HepG2 (cell line): Measurements from ENCODE around the gene TSC22D3. TPM values are rescaled to one million over a fixed set of nuclear protein-coding genes. Genes with fewer than 3 reads are reported as not detected.

ENCODE experiments used
- ATAC-seq: fragments of 200-7000 bp; cut with Tn5 transposase; 3 replicates; pipeline ENCODE4 v1.9.1; 2020; ENCODE audit warnings: mild to moderate bottlenecking, moderate library complexity
- BruUV-seq: library from RNA; stranded (reverse); fragments of 400-500 nt; replicated peaks from 2 replicates; lab custom pipeline; 2021; lab: Mats Ljungman, UMichigan
- CTCF ChIA-PET: fragments of 300-600 bp; formaldehyde crosslinking; extraction: SDS; loops from one replicate; lab custom pipeline; 2021; ENCODE audit warnings: low total read pairs, inconsistent platforms, low intra/inter-chr PET ratio; lab: Yijun Ruan, JAX
- POLR2A ChIA-PET: fragments of 350-600 bp; sonication (Branson Sonifier 250); formaldehyde crosslinking; loops from one replicate; lab custom pipeline; 2020; ENCODE audit warnings: antibody characterized with exemption, inconsistent platforms; lab: Yijun Ruan, JAX
- DNase-seq: peaks from one replicate; pipeline ENCODE4 v3.0.0-alpha.2; 2015; ENCODE audit warnings: low spot score
- FAIRE-seq: peaks from 3 replicates; lab custom pipeline; 2011; peaks lifted over from hg19 to GRCh38; lab: Jason Lieb, UNC
- H2AFZ ChIP-seq: one replicate; pipeline ENCODE4 v1.6.1; 2011; ENCODE audit warnings: low read length, inconsistent platforms
- H3K27ac ChIP-seq: fragments of 300-600 bp; 3 replicates; pipeline ENCODE4 v1.8.0; 2011; ENCODE audit warnings: mixed run types, mild to moderate bottlenecking, mixed read lengths, low read length, inconsistent platforms; ENCODE audit not compliant: insufficient read depth; ENCODE audit errors: extremely low read length
- H3K27me3 ChIP-seq, 2 experiments: fragments of 200-600 bp in 1 of 2; 2 replicates in 1 of 2; 3 replicates in 1 of 2; pipeline versions ENCODE4 v1.6.0 to v1.8.0; 2011; ENCODE audit warnings: low read length in 2 of 2, mild to moderate bottlenecking in 2 of 2, moderate library complexity in 2 of 2, inconsistent platforms in 1 of 2; ENCODE audit not compliant: insufficient read depth in 2 of 2, control insufficient read depth in 1 of 2
- H3K36me3 ChIP-seq, 2 experiments: fragments of 200-600 bp in 1 of 2; replicated peaks in 1 of 2; 2 replicates in 1 of 2; 3 replicates in 1 of 2; pipeline versions ENCODE4 v1.5.1 to v1.8.0; 2011; ENCODE audit warnings: low read length in 2 of 2, inconsistent platforms in 1 of 2; ENCODE audit not compliant: insufficient read depth in 2 of 2, control insufficient read depth in 1 of 2
- H3K4me1 ChIP-seq: 2 replicates; pipeline ENCODE4 v1.5.1; 2012; ENCODE audit warnings: low read length, inconsistent platforms; ENCODE audit not compliant: insufficient read depth
- H3K4me2 ChIP-seq: 2 replicates; pipeline ENCODE4 v1.6.0; 2011; ENCODE audit warnings: low read depth, low read length, inconsistent platforms
- H3K4me3 ChIP-seq, 3 experiments: fragments of 200-600 bp in 1 of 3; sonication (generic), shearing (Covaris generic) in 1 of 3; replicated peaks in 1 of 3; 2 replicates each; pipeline ENCODE4 v1.5.1; 2011 to 2016; ENCODE audit warnings: low read length in 3 of 3, inconsistent platforms in 2 of 3, low read depth in 2 of 3, mild to moderate bottlenecking in 2 of 3, control low read depth in 1 of 3, mixed read lengths in 1 of 3; ENCODE audit not compliant: insufficient read depth in 1 of 3
- H3K79me2 ChIP-seq: one replicate; pipeline ENCODE4 v1.6.1; 2011; ENCODE audit warnings: low read length, inconsistent platforms; ENCODE audit not compliant: insufficient read depth
- H3K9ac ChIP-seq: 2 replicates; pipeline ENCODE4 v1.6.0; 2011; ENCODE audit warnings: mild to moderate bottlenecking, low read depth, low read length, inconsistent platforms; ENCODE audit not compliant: insufficient read depth
- H3K9me3 ChIP-seq: 2 replicates; pipeline ENCODE4 v1.5.1; 2012; ENCODE audit warnings: mild to moderate bottlenecking, low read length
- H4K20me1 ChIP-seq: 2 replicates; pipeline ENCODE4 v1.6.0; 2011; ENCODE audit warnings: inconsistent platforms, mild to moderate bottlenecking, low read length, moderate library complexity; ENCODE audit not compliant: insufficient read depth
- ATF7-NPFF ChIP-seq: sonication (generic); formaldehyde crosslinking; IDR thresholded peaks from 2 replicates; pipeline ENCODE4 v1.8.1; 2023; ENCODE audit warnings: mild to moderate bottlenecking, low read depth, missing genetic modification reagents, moderate library complexity
- CCDC6 ChIP-seq: sonication (generic); formaldehyde crosslinking; IDR thresholded peaks from 2 replicates; pipeline ENCODE4 v1.8.1; 2022; ENCODE audit warnings: mild to moderate bottlenecking, missing genetic modification reagents, moderate library complexity
- HMG20B ChIP-seq: conservative IDR thresholded peaks from 2 replicates; pipeline ENCODE4 v1.6.1; 2016; ENCODE audit warnings: missing genetic modification reagents, missing compliant biosample characterization
- IRX3 ChIP-seq: sonication (generic); formaldehyde crosslinking; IDR thresholded peaks from 2 replicates; pipeline ENCODE4 v1.8.1; 2023; ENCODE audit warnings: mild to moderate bottlenecking, low read depth, missing genetic modification reagents, borderline replicate concordance
- KLF16 ChIP-seq, 2 experiments: sonication (generic) in 1 of 2; formaldehyde crosslinking in 1 of 2; IDR thresholded peaks; 2 replicates each; pipeline versions ENCODE4 v1.6.1 to v1.8.0; 2016 to 2023; ENCODE audit warnings: missing genetic modification reagents in 2 of 2, missing compliant biosample characterization in 1 of 2
- SSRP1 ChIP-seq: IDR thresholded peaks from 2 replicates; pipeline ENCODE4 v1.6.1; 2016; ENCODE audit warnings: control low read depth
- TMF1 ChIP-seq: sonication (generic); formaldehyde crosslinking; IDR thresholded peaks from 2 replicates; pipeline ENCODE4 v1.8.1; 2022; ENCODE audit warnings: low read depth, missing genetic modification reagents
- ZNF160 ChIP-seq: sonication (generic); formaldehyde crosslinking; IDR thresholded peaks from 2 replicates; pipeline ENCODE4 v1.8.0; 2022; ENCODE audit warnings: mild to moderate bottlenecking, inconsistent platforms, missing genetic modification reagents
- ZNF225 ChIP-seq: sonication (generic); formaldehyde crosslinking; IDR thresholded peaks from 2 replicates; pipeline ENCODE4 v1.4.0; 2020; ENCODE audit warnings: mild to moderate bottlenecking, missing genetic modification reagents
- ZNF33A ChIP-seq: sonication (generic); formaldehyde crosslinking; IDR thresholded peaks from 2 replicates; pipeline ENCODE4 v1.5.1; 2020; ENCODE audit warnings: missing genetic modification reagents, mild to moderate bottlenecking, moderate library complexity, borderline replicate concordance
- ZNF446 ChIP-seq: sonication (generic); formaldehyde crosslinking; IDR thresholded peaks from 2 replicates; pipeline ENCODE4 v1.5.0; 2020; ENCODE audit warnings: mild to moderate bottlenecking, missing genetic modification reagents
- ZNF484 ChIP-seq: sonication (generic); formaldehyde crosslinking; IDR thresholded peaks from 2 replicates; pipeline ENCODE4 v1.5.1; 2020; ENCODE audit warnings: mild to moderate bottlenecking, low read depth, missing genetic modification reagents, borderline replicate concordance
- ZNF562 ChIP-seq: sonication (generic); formaldehyde crosslinking; IDR thresholded peaks from 2 replicates; pipeline ENCODE4 v1.8.0; 2022; ENCODE audit warnings: missing genetic modification reagents, borderline replicate concordance
- WGBS: methylation state at CpG from one replicate; pipeline ENCODE4 v1.1.6; 2017; ENCODE audit warnings: low lambda C conversion rate; 5-methylcytosine and 5-hydroxymethylcytosine counted together
- in situ Hi-C: cut with HindIII; loops from 2 replicates; pipeline ENCODE4 v1.10.0; 2017; ENCODE audit warnings: low pct_unique_long_range_greater_than_20kb; ENCODE audit not compliant: extremely low pct_ligation_motif_present
- intact Hi-C: fragments of 100-400 bp; cut with micrococcal nuclease; formaldehyde crosslinking; loops from one replicate; pipeline ENCODE4 v1.10.0; 2022; ENCODE audit not compliant: unreplicated experiment
- polyA plus RNA-seq, 8 experiments: library from polyadenylated mRNA; depleted of rRNA in 3 of 8; stranded (reverse) in 7 of 8; unstranded in 1 of 8; fragments of >200 nt; fragmentation: Illumina TruSeq in 4 of 8; extraction: Trizol in 4 of 8; gene quantifications; 2 replicates each; pipeline versions ENCODE4 v1.2.1 to v1.2.3, GENCODE V29; 2011 to 2016; ENCODE audit warnings: low read depth in 4 of 8, missing spikeins in 1 of 8, mixed read lengths in 1 of 8; ENCODE audit not compliant: insufficient read depth in 1 of 8
- total RNA-seq, 5 experiments: library from RNA; depleted of rRNA; stranded (reverse); fragments of >200 nt; fragmentation: Illumina TruSeq; extraction: Trizol; gene quantifications; 2 replicates each; pipeline ENCODE4 v1.2.3, GENCODE V29; 2016; ENCODE audit warnings: low read depth in 1 of 5
- TF ChIP-seq, protein P1 (sequence below): sonication (generic); formaldehyde crosslinking; IDR thresholded peaks from 2 replicates; pipeline ENCODE4 v1.5.1; 2020; ENCODE audit warnings: missing genetic modification reagents, mild to moderate bottlenecking, borderline replicate concordance
- TF ChIP-seq, protein P2 (sequence below): sonication (generic); formaldehyde crosslinking; IDR thresholded peaks from 2 replicates; pipeline ENCODE4 v1.4.0; 2020; ENCODE audit warnings: missing genetic modification reagents

TSC22D3 gene
- total and polyA plus RNA-seq, 2 of the 13 experiments (the other 11 are each of a cell fraction or from before 2014, with no cell fraction given), result 0.82 to 1.5 TPM

DNA sequence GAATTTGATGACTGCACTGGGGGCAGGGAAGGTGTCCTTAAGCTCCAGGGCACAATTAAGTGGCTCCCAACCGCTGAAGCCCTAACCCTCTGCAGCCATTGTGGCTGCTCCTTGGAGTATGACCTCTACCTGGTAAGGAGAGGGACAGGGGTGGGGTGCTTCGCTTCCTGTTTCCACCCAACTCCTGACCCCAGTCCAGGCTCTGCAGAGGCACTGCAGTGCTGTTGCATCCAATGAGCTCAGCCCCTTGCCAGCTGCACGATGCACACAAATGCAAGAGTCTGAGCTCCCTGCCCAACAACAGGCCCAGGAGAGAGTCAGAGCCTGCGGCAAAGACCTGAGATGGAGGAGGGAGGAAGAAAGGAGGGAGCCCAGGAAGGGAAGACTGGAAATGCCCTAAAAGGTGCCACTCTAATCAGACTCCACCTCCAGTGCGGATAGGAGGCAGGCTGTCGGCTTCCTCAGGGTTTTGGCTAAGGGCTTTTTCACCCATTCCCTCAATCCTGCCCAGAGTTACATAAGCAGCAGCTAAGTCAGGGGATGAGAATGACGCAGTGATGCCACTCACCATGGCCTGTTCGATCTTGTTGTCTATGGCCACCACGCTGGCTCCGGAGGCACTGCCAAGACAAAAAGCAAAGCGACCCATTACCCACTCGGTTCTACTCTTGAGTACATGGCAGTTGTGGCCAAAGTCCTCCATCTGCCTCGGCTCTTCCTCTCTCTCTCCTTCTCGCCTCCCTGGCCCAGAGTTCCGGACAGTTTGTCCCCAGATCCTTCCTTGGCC lies 60.1 kb downstream of the TSC22D3 start:
- peak overlapping the region; percentile 62 for H3K4me2 ChIP-seq
- intact Hi-C loops, result loop anchor here (5.0 kb wide), 1 partner anchor 43 kb away; no protein-coding TSS in a partner anchor
- no peaks in the 10 kb centered on the region for H4K20me1 ChIP-seq
- FAIRE-seq (no peak), DNase-seq (no peak), ATAC-seq (no peak)
- in situ Hi-C loops, result no loop called here
- H3K36me3 ChIP-seq, result no peaks in the 10 kb centered on the region
- H2AFZ ChIP-seq, result no peak overlapping the region
- no peaks in the 10 kb centered on the region for H3K9me3 ChIP-seq
- BruUV-seq, result no TSS peak
- ChIA-PET POLR2A (no interaction called here), CTCF (no interaction called here)
- 40% methylated on average over 1 of the region's 15 CpGs for WGBS
- no peak for TF ChIP-seq SSRP1 (CRISPR knock-in tag)
- TF ChIP-seq, protein P1, sequence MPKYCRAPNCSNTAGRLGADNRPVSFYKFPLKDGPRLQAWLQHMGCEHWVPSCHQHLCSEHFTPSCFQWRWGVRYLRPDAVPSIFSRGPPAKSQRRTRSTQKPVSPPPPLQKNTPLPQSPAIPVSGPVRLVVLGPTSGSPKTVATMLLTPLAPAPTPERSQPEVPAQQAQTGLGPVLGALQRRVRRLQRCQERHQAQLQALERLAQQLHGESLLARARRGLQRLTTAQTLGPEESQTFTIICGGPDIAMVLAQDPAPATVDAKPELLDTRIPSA (CRISPR knock-in tag), result no peak
- no peak for TF ChIP-seq ZNF160 (CRISPR knock-in tag)
- no peak for TF ChIP-seq ZNF225
- TF ChIP-seq CCDC6 (CRISPR knock-in tag), result no peak
- TF ChIP-seq TMF1 (CRISPR knock-in tag), result no peak
- TF ChIP-seq, protein P2, sequence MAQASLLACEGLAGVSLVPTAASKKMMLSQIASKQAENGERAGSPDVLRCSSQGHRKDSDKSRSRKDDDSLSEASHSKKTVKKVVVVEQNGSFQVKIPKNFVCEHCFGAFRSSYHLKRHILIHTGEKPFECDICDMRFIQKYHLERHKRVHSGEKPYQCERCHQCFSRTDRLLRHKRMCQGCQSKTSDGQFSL (CRISPR knock-in tag), result no peak
- no peak for TF ChIP-seq HMG20B (CRISPR knock-in tag)
- TF ChIP-seq ZNF446, result no peak
- no peak for TF ChIP-seq ZNF484 (CRISPR knock-in tag)
- no peak for TF ChIP-seq KLF16 (CRISPR knock-in tag; IDR thresholded peaks at IDR 0.05)
- no peak for TF ChIP-seq ZNF562 (CRISPR knock-in tag)
- TF ChIP-seq ATF7-NPFF (CRISPR knock-in tag), result no peak
- TF ChIP-seq IRX3 (CRISPR knock-in tag), result no peak
- no peak for TF ChIP-seq ZNF33A (CRISPR knock-in tag)
- no peak overlapping the region for H3K27ac ChIP-seq
- peak overlapping the region in 2 of 3 experiments; percentile 47 to 62; a peak in 4 of 6 replicates for H3K4me3 ChIP-seq
- peaks cover 0 to 6% of the 10 kb centered on the region in 2 experiments; a peak in 1 of 5 replicates for H3K27me3 ChIP-seq
- H3K79me2 ChIP-seq, result no peaks in the 10 kb centered on the region
- peaks cover 26% of the 10 kb centered on the region for H3K4me1 ChIP-seq
- H3K9ac ChIP-seq, result no peak overlapping the region
